Neuron (in vitro differentiated cells): ENCODE data around the gene NOS1AP.
"Not testable (repeated sequence)": the region's sequence is repeated elsewhere in the genome, so short reads cannot be mapped to it uniquely, and the experiment has no call there.

Source experiments
- H2AFZ ChIP-seq: one replicate; pipeline ENCODE4 v1.6.1; 2013; ENCODE audit warnings: low read depth, mild to moderate bottlenecking, inconsistent platforms, low read length, moderate library complexity
- H3K27me3 ChIP-seq: one replicate; pipeline ENCODE4 v1.6.1; 2013; ENCODE audit warnings: low read length; ENCODE audit not compliant: insufficient read depth
- H3K36me3 ChIP-seq: one replicate; pipeline ENCODE4 v1.6.1; 2013; ENCODE audit warnings: low read length; ENCODE audit not compliant: insufficient read depth
- H3K4me1 ChIP-seq: one replicate; pipeline ENCODE4 v1.6.1; 2013; ENCODE audit warnings: low read length; ENCODE audit not compliant: insufficient read depth
- H3K4me3 ChIP-seq: 2 replicates; pipeline ENCODE4 v1.5.1; 2013; ENCODE audit warnings: mild to moderate bottlenecking, low read length, moderate library complexity
- H3K9me3 ChIP-seq: one replicate; pipeline ENCODE4 v1.6.1; 2013; ENCODE audit warnings: low read length

The NOS1AP gene

GRCh38 chr1:162333991-162334390, 264.5 kb downstream of the NOS1AP start:
- peak overlapping the region; percentile 9 for H2AFZ ChIP-seq
- no peak overlapping the region for H3K4me3 ChIP-seq
- H3K27me3 ChIP-seq: no peaks in the 10 kb centered on the region
- no peaks in the 10 kb centered on the region for H3K36me3 ChIP-seq
- H3K4me1 ChIP-seq: peaks cover 29% of the 10 kb centered on the region
- H3K9me3 ChIP-seq: no peaks in the 10 kb centered on the region

GRCh38 chr1:162335126-162335525, 265.6 kb downstream of the NOS1AP start:
- peaks cover 29% of the 10 kb centered on the region for H3K4me1 ChIP-seq
- no peaks in the 10 kb centered on the region for H3K9me3 ChIP-seq
- no peak overlapping the region for H2AFZ ChIP-seq
- H3K4me3 ChIP-seq: no peak overlapping the region
- no peaks in the 10 kb centered on the region for H3K27me3 ChIP-seq
- no peaks in the 10 kb centered on the region for H3K36me3 ChIP-seq

DNA sequence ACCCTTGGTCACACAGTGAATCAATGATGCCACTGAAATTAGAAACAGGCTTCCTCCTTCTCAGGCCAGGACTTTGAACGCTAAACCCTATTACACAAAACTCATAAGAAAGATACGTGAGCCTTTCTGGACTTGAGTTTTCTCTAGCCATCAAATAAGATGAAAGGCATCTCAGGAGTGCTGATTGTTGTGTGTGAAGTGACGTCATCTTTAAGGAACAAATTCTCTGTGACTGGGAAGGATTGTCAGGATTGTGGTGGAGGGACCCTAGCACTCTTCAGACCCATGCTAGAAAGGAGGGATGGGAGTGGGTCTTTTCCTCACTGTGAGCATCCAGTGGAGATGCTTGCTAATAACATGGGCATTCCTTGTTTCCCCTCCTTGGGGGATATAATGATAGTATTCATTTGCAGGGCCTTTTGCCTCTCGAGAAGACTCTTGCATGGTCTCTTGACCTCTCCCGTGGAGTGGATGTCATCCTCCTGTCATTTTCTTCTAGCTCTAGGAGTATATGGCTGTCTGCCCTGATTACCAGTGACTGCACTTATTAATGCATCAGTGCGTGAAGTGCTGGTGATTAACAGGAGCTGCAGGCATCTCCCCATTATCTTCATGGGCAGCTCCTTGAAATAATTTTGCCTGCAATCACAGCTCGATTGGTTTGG, 267.3 kb downstream of the NOS1AP start:
- no peaks in the 10 kb centered on the region for H3K9me3 ChIP-seq
- H3K27me3 ChIP-seq: no peaks in the 10 kb centered on the region
- no peaks in the 10 kb centered on the region for H3K36me3 ChIP-seq
- H3K4me1 ChIP-seq: peaks cover 29% of the 10 kb centered on the region
- H3K4me3 ChIP-seq: no peak overlapping the region
- H2AFZ ChIP-seq: no peak overlapping the region

- Histone ChIP-seq H3K9me3 (peaks cover 2% of the 10 kb centered on the region), H3K27me3 (no peaks in the 10 kb centered on the region), H3K4me1 (no peaks in the 10 kb centered on the region), H2AFZ (no peak overlapping the region), H3K36me3 (peaks cover 6% of the 10 kb centered on the region), H3K4me3 (no peak overlapping the region)
Observed at GRCh38 chr1:162342452-162342983, 273.0 kb downstream of the NOS1AP start.

GRCh38 chr1:162343470-162343869, 274.0 kb downstream of the NOS1AP start:
- H3K9me3 ChIP-seq: peaks cover 2% of the 10 kb centered on the region
- H3K36me3 ChIP-seq: peaks cover 10% of the 10 kb centered on the region
- no peak overlapping the region for H3K4me3 ChIP-seq
- no peaks in the 10 kb centered on the region for H3K4me1 ChIP-seq
- H3K27me3 ChIP-seq: no peaks in the 10 kb centered on the region
- no peak overlapping the region for H2AFZ ChIP-seq

GRCh38 chr1:162347281-162347680, 277.8 kb downstream of the NOS1AP start:
- Histone ChIP-seq H3K9me3 (peaks cover 2% of the 10 kb centered on the region), H2AFZ (no peak overlapping the region), H3K36me3 (peaks cover 10% of the 10 kb centered on the region), H3K4me3 (no peak overlapping the region), H3K27me3 (no peaks in the 10 kb centered on the region), H3K4me1 (peaks cover 8% of the 10 kb centered on the region)

DNA sequence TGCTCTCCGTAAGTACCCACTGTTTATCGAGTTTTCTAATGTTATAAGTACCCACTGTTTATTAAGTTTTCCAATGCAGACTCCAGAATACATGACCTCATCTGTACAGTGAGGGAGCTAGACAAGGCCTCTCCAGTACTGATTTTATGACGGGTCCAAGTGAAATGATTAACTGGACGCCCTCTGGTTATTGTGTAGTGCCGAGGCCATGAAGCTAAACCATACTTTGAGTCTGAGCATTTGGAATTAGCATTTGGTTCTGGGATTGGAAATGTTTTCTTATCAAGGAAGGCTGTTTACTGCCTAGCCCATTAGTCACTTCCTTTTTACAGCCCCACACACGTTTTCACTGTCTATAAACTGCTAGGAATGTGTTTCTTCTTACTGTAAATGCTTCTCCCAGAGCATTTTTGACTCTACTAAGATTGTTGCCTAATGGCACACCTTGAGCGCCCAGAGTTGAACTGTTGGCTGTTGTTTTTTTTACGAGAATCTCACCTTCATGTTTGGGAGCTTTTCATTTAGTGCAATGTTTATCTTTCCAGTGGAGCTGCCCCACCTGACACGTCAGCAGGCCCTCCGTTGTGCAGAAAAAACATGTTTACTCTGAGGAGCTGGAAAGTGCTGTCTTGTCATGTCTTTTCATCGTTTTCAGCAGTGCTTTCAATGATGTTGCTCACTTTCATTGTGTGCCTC, 280.3 kb downstream of the NOS1AP start:
- Histone ChIP-seq H3K4me3 (no peak overlapping the region), H3K36me3 (peaks cover 7% of the 10 kb centered on the region), H3K9me3 (no peaks in the 10 kb centered on the region), H3K4me1 (peaks cover 8% of the 10 kb centered on the region), H2AFZ (no peak overlapping the region), H3K27me3 (no peaks in the 10 kb centered on the region)

DNA sequence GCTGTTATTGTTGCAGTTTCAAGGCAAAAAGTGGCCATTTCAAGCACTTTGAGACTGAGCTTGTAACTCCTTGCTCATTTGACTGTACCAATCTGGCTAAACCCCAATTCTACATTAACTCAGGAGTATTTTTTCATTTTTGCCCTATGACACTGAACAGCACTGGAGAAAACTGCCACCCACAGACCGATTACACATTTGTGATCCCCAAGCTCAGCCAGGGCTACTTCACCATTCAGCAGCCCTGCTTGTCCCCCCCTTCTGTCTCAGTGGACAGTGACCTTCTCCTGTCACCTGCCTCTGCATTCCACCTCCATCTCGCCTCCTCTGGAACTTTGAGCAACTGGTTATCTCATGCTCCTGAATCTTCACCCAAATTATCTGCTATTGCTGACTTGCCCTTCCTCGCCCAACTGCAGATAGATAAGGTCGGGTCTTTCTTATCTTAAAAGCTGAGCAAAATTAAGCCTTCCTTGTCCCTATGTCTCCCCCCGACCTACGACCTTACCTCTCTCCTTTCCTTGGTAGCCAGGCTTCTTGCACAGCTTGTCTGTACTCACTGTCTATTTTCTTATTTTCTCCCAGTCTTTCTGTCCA, 281.9 kb downstream of the NOS1AP start:
- Histone ChIP-seq H3K27me3 (no peaks in the 10 kb centered on the region), H3K36me3 (peaks cover 16% of the 10 kb centered on the region), H3K4me1 (peaks cover 8% of the 10 kb centered on the region), H3K9me3 (no peaks in the 10 kb centered on the region), H3K4me3 (no peak overlapping the region), H2AFZ (no peak overlapping the region)

DNA sequence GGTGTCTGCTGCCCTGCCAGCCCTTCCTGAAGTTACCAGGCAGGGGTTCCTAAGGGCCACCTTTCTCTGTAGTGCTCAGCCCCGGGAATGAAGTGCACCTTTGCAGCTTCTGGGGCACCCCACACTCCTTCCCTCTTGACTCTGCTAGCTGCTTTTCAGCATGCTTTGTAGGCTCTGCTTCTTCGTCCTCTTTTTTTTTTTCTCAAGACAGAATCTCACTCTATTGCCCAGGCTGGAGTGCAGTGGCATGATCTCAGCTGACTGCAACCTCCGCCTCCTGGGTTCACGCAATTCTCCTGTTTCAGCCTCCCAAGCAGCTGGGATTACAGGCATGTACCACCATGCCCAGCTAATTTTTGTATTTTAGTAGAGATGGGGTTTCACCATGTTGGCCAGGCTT, 282.4 kb downstream of the NOS1AP start:
- H2AFZ ChIP-seq, H3K4me1 ChIP-seq, H3K27me3 ChIP-seq, H3K4me3 ChIP-seq, H3K9me3 ChIP-seq: not testable (repeated sequence)
- peaks cover 19% of the 10 kb centered on the region for H3K36me3 ChIP-seq

DNA sequence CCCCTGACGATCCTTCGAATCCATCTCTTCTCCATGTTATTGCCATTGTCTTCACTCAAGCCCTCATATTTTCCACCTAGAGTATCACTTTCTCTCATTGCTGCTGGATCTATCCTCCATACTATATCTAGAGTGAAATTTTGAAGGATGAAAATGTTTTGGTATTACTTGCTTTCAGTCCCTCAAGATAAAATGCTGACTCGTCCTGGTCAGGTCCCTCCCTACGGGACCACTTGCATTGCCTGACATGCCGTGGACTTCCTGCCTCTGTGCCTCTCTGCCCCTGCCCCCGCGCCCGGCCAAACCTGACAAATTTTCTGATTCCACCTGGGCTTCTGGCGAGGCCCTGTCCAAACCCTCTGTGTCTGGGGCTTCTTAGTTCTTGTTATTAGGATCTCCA, 283.6 kb downstream of the NOS1AP start:
- H3K4me1 ChIP-seq: peaks cover 11% of the 10 kb centered on the region
- H2AFZ ChIP-seq: no peak overlapping the region
- H3K9me3 ChIP-seq: no peaks in the 10 kb centered on the region
- H3K36me3 ChIP-seq: peaks cover 17% of the 10 kb centered on the region
- H3K4me3 ChIP-seq: no peak overlapping the region
- H3K27me3 ChIP-seq: no peaks in the 10 kb centered on the region

- H3K4me1 ChIP-seq: peaks cover 17% of the 10 kb centered on the region
- H3K4me3 ChIP-seq: no peak overlapping the region
- peaks cover 17% of the 10 kb centered on the region for H3K36me3 ChIP-seq
- no peaks in the 10 kb centered on the region for H3K27me3 ChIP-seq
- no peaks in the 10 kb centered on the region for H3K9me3 ChIP-seq
- no peak overlapping the region for H2AFZ ChIP-seq
Observed at GRCh38 chr1:162353702-162354101, 284.2 kb downstream of the NOS1AP start.

DNA sequence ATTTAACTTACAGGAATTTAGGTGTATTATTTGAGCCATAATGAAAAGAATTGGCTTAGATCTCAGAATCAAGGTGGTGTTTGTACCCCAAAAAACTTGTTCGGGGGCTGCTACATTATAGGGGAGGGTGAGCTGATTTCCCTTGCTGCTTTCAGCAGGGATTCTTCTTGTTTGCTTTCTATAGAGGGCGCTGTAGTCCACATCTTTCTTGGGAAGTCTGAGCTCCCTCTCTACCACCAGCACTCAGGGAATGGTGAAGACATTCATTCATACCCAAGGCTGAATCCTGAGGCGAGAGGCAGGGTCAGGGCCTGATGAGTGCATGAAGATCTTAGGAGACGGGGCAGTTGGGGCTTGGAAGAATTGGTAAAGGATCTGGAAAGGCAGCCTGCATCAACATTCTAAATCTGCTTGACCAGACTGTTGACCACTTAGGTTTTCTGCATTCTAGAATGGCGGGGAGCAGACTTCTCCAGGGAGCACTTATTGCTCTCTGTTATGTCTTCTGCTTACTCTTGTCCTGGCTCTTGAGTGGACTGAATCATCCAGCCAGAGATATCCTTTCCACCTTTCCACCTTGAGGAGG, 288.3 kb downstream of the NOS1AP start:
- no peak overlapping the region for H2AFZ ChIP-seq
- H3K4me3 ChIP-seq: no peak overlapping the region
- peaks cover 21% of the 10 kb centered on the region for H3K36me3 ChIP-seq
- no peaks in the 10 kb centered on the region for H3K9me3 ChIP-seq
- no peaks in the 10 kb centered on the region for H3K27me3 ChIP-seq
- peaks cover 13% of the 10 kb centered on the region for H3K4me1 ChIP-seq

DNA sequence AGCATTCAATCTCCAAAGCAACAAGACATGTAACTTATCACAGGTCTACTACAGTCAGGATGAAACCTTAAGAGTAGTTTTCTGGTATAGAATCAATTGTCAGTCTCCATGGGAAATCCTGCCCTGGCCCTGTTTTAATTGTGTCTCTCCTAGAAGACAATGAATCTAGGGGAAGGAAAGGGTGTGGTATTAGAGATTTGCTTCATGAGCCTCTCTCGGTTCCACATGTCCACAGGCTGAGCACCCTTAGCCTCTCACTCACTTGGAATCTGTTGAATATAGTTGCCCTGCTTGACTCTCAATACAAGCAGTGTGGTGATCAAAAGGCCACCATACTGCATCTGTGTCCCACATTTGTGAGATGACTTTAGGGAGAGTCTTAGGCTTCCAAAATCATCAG, 289.4 kb downstream of the NOS1AP start:
- H3K4me1 ChIP-seq: peaks cover 13% of the 10 kb centered on the region

More for the DNA sequence above, 289.4 kb downstream of the NOS1AP start:
- no peaks in the 10 kb centered on the region for H3K27me3 ChIP-seq
- H2AFZ ChIP-seq: no peak overlapping the region
- no peaks in the 10 kb centered on the region for H3K9me3 ChIP-seq
- H3K4me3 ChIP-seq: no peak overlapping the region
- H3K36me3 ChIP-seq: peaks cover 21% of the 10 kb centered on the region
